ENCODE measurements around the gene OOSP1. TPM values are rescaled to one million over a fixed set of nuclear protein-coding genes. Genes with fewer than 3 reads are reported as not detected.

The OOSP1 gene
- total RNA-seq, 6 experiments from 2014 or later = not detected

GRCh38 chr11:59954219-59954847, 16.1 kb downstream of the OOSP1 start:
- H3K27ac ChIP-seq = no peak overlapping the region
- TF ChIP-seq CTCF (IDR thresholded peaks at IDR 0.05) (no peak), POLR2A (IDR thresholded peaks at IDR 0.05) (no peak)
- no peaks in the 10 kb centered on the region for H3K4me1 ChIP-seq
- ATAC-seq (no peak), DNase-seq (no peak)
- intact Hi-C loops (cut with DNase I) = no loop called here
- no peaks in the 10 kb centered on the region for H3K27me3 ChIP-seq
- no peaks in the 10 kb centered on the region for H3K9me3 ChIP-seq
- H3K36me3 ChIP-seq = no peaks in the 10 kb centered on the region
- WGBS (ENCODE audit: insufficient coverage, low coverage, low lambda C conversion rate, missing lambda C conversion rate) = 53% methylated on average over 3 of the region's 3 CpGs
- no peak overlapping the region for H3K4me3 ChIP-seq

- Histone ChIP-seq H3K36me3 (no peaks in the 10 kb centered on the region), H3K4me3 (no peak overlapping the region), H3K27me3 (no peaks in the 10 kb centered on the region), H3K27ac (no peak overlapping the region), H3K9me3 (no peaks in the 10 kb centered on the region), H3K4me1 (no peaks in the 10 kb centered on the region)
- WGBS (ENCODE audit: insufficient coverage, low coverage, low lambda C conversion rate, missing lambda C conversion rate) = 41% methylated on average over 4 of the region's 4 CpGs
- ATAC-seq (no peak), DNase-seq (no peak)
- TF ChIP-seq POLR2A (IDR thresholded peaks at IDR 0.05) (no peak), CTCF (IDR thresholded peaks at IDR 0.05) (no peak)
- intact Hi-C loops (cut with DNase I) = no loop called here
Measured at GRCh38 chr11:59957094-59957493, 18.9 kb downstream of the OOSP1 start.

- no peak overlapping the region for H3K4me3 ChIP-seq
- ATAC-seq = no peak
- intact Hi-C loops (cut with DNase I) = no loop called here
- H3K27me3 ChIP-seq = no peaks in the 10 kb centered on the region
- DNase-seq = no peak
- H3K9me3 ChIP-seq = no peaks in the 10 kb centered on the region
- H3K27ac ChIP-seq = no peak overlapping the region
- no peak for TF ChIP-seq CTCF (IDR thresholded peaks at IDR 0.05)
- no peak for TF ChIP-seq POLR2A (IDR thresholded peaks at IDR 0.05)
- H3K4me1 ChIP-seq = no peaks in the 10 kb centered on the region
- H3K36me3 ChIP-seq = no peaks in the 10 kb centered on the region
- 65% methylated on average over 8 of the region's 9 CpGs for WGBS (ENCODE audit: insufficient coverage, low coverage, low lambda C conversion rate, missing lambda C conversion rate)
Measured at GRCh38 chr11:59960502-59961381, 22.5 kb downstream of the OOSP1 start.

GRCh38 chr11:59962107-59962482, 23.9 kb downstream of the OOSP1 start:
- ATAC-seq (no peak), DNase-seq (no peak)
- intact Hi-C loops (cut with DNase I) = no loop called here
- Histone ChIP-seq H3K4me3 (no peak overlapping the region), H3K36me3 (no peaks in the 10 kb centered on the region), H3K4me1 (no peaks in the 10 kb centered on the region), H3K27me3 (no peaks in the 10 kb centered on the region), H3K9me3 (no peaks in the 10 kb centered on the region), H3K27ac (no peak overlapping the region)
- 78% methylated on average over 2 of the region's 2 CpGs for WGBS (ENCODE audit: insufficient coverage, low coverage, low lambda C conversion rate, missing lambda C conversion rate)
- no peak for TF ChIP-seq POLR2A (IDR thresholded peaks at IDR 0.05)

GRCh38 chr11:59963733-59964132, 25.5 kb downstream of the OOSP1 start, which contains the start of gene OOSP4A:
OOSP4A (plus strand) TSS chr11:59964033; CDS start chr11:59964033, 0 bp downstream.
- H3K27me3 ChIP-seq = no peaks in the 10 kb centered on the region
- H3K4me1 ChIP-seq = no peaks in the 10 kb centered on the region
- no peak for ATAC-seq
- H3K27ac ChIP-seq = no peak within 1 kb of the TSS
- no peak within 1 kb of the TSS for H3K4me3 ChIP-seq
- no peaks in the 10 kb centered on the region for H3K36me3 ChIP-seq
- WGBS (ENCODE audit: insufficient coverage, low coverage, low lambda C conversion rate, missing lambda C conversion rate) = 64% methylated on average over 3 of the region's 3 CpGs
- TF ChIP-seq CTCF (IDR thresholded peaks at IDR 0.05) (no peak), POLR2A (IDR thresholded peaks at IDR 0.05) (no peak)
- no peaks in the 10 kb centered on the region for H3K9me3 ChIP-seq
- DNase-seq = no peak
- intact Hi-C loops (cut with DNase I) = no loop called here

Measured in right lobe of liver (tissue), 6 donors.